Right lobe of liver (tissue), 6 donors: ENCODE measurements around the gene CENPU. TPM values are rescaled to one million over a fixed set of nuclear protein-coding genes. Genes with fewer than 3 reads are reported as not detected.

Experiments used
- ATAC-seq, 4 donors: fragments of 200-7000 bp; cut with Tn5 transposase; one replicate each; pipeline ENCODE4 v1.9.1; 2020; ENCODE audit warnings: mild to moderate bottlenecking in 4 of 4, moderate library complexity in 4 of 4
- DNase-seq, 3 donors: peaks; one replicate each; pipeline ENCODE4 v3.0.0-alpha.2; 2020
- H3K27ac ChIP-seq, 3 donors: fragments of 200-600 bp; one replicate each; pipeline ENCODE4 v1.8.0; 2022
- H3K27me3 ChIP-seq, 2 donors: fragments of 200-600 bp; one replicate each; pipeline ENCODE4 v1.8.0; 2022
- H3K36me3 ChIP-seq, 4 donors: fragments of 200-600 bp; sonication (generic) in 1 of 4; one replicate each; pipeline versions ENCODE4 v1.5.1 to v1.8.0; 2017 to 2022; ENCODE audit warnings: control low read depth in 1 of 4
- H3K4me1 ChIP-seq, 4 donors: fragments of 200-600 bp; sonication (generic) in 1 of 4; one replicate each; pipeline versions ENCODE4 v1.5.1 to v1.8.0; 2017 to 2022; ENCODE audit warnings: control low read depth in 1 of 4
- H3K4me3 ChIP-seq, 3 donors: fragments of 200-600 bp; one replicate each; pipeline ENCODE4 v1.8.0; 2022
- H3K9me3 ChIP-seq, 4 donors: fragments of 200-600 bp; sonication (generic) in 1 of 4; one replicate each; pipeline versions ENCODE4 v1.5.1 to v1.8.0; 2017 to 2022; ENCODE audit warnings: control low read depth in 1 of 4
- CTCF ChIP-seq, 4 donors: fragments of 200-600 bp in 3 of 4; fragments of 450-650 bp in 1 of 4; IDR thresholded peaks; one replicate each; pipeline versions ENCODE4 v1.5.1 to v1.8.0; 2016 to 2022; ENCODE audit warnings: antibody characterized with exemption in 4 of 4, mild to moderate bottlenecking in 2 of 4
- POLR2A ChIP-seq: fragments of 450-650 bp; IDR thresholded peaks from one replicate; pipeline ENCODE4 v1.6.1; 2017; ENCODE audit warnings: antibody characterized with exemption, mild to moderate bottlenecking
- WGBS: methylation state at CpG from one replicate; pipeline ENCODE4 v1.1.6; 2018; ENCODE audit warnings: low coverage, low lambda C conversion rate; ENCODE audit not compliant: insufficient coverage; ENCODE audit errors: missing lambda C conversion rate; 5-methylcytosine and 5-hydroxymethylcytosine counted together
- intact Hi-C, 2 donors: fragments of 100-400 bp; cut with DNase I; formaldehyde crosslinking; loops; one replicate each; pipeline versions ENCODE4 v1.11.2 to v1.14.1; 2022
- total RNA-seq, 6 experiments: library from RNA; depleted of rRNA in 2 of 6; stranded (reverse); fragments of >200 nt in 2 of 6; fragmentation: NEBNext Ultra II Directional in 3 of 6; extraction: Animal tissue kit (Norgen Biotek cat#: 25700) in 3 of 6; gene quantifications; one replicate each; pipeline versions ENCODE4 v1.1.0 to v1.2.4, GENCODE V29; 2016 to 2023
- donor health status: DM: no; HTN: yes; CAD: no.
- donor health status: DM: no; HTN: no; CAD: no.
- donor health status: DM: no; HTN: no; CAD: no.
- donor health status: DM: no; HTN: yes; CAD: no.
- donor health status: DM: no; HTN: yes; CAD: no.

CENPU gene
- total RNA-seq, 6 experiments from 2014 or later, result 0.84 to 10.0 (median 1.5) TPM

- 44% methylated on average over 6 of the region's 6 CpGs for WGBS
These were observed 862 bp upstream of the CENPU start for GRCh38 chr4:184734758-184735157.

GRCh38 chr4:184732126-184732525 is 1.8 kb downstream of the CENPU start:
- 64% methylated on average over 4 of the region's 4 CpGs for WGBS
- DNase-seq (no peak), ATAC-seq (no peak)
- Histone ChIP-seq H3K4me3 (no peak overlapping the region), H3K9me3 (no peaks in the 10 kb centered on the region), H3K4me1 (peaks cover 0 to 5% (median 1%) of the 10 kb centered on the region in 4 donors), H3K27ac (no peak overlapping the region), H3K27me3 (no peaks in the 10 kb centered on the region), H3K36me3 (no peaks in the 10 kb centered on the region)
- intact Hi-C loops, result no loop called here
- TF ChIP-seq POLR2A, result no peak
- TF ChIP-seq CTCF (IDR thresholded peaks at IDR 0.05), result no peak

More at GRCh38 chr4:184734758-184735157, 862 bp upstream of the CENPU start:
- ATAC-seq (no peak), DNase-seq (no peak)
- TF ChIP-seq CTCF (IDR thresholded peaks at IDR 0.05) (no peak), POLR2A (no peak)
- intact Hi-C loops, result no loop called here
- Histone ChIP-seq H3K27me3 (no peaks in the 10 kb centered on the region), H3K36me3 (no peaks in the 10 kb centered on the region), H3K4me3 (peak overlapping the region; percentile 84 to 95 (median 92)), H3K27ac (no peak overlapping the region), H3K9me3 (no peaks in the 10 kb centered on the region), H3K4me1 (peaks cover 0 to 5% (median 1%) of the 10 kb centered on the region in 4 donors)

GRCh38 chr4:184731056-184731455 is 2.8 kb downstream of the CENPU start:
- Histone ChIP-seq H3K27me3 (no peaks in the 10 kb centered on the region), H3K4me1 (peaks cover 0 to 5% (median 1%) of the 10 kb centered on the region in 4 donors), H3K36me3 (no peaks in the 10 kb centered on the region), H3K4me3 (no peak overlapping the region), H3K9me3 (no peaks in the 10 kb centered on the region), H3K27ac (no peak overlapping the region)
- WGBS, result 84% methylated on average over 6 of the region's 6 CpGs
- TF ChIP-seq POLR2A (no peak), CTCF (IDR thresholded peaks at IDR 0.05) (no peak)
- intact Hi-C loops, result no loop called here
- DNase-seq (no peak), ATAC-seq (no peak)

GRCh38 chr4:184729946-184730345 is 4.0 kb downstream of the CENPU start:
- Histone ChIP-seq H3K4me3 (no peak overlapping the region), H3K27me3 (no peaks in the 10 kb centered on the region), H3K4me1 (peaks cover 0 to 5% (median 1%) of the 10 kb centered on the region in 4 donors), H3K36me3 (no peaks in the 10 kb centered on the region), H3K9me3 (no peaks in the 10 kb centered on the region), H3K27ac (no peak overlapping the region)
- TF ChIP-seq POLR2A (no peak), CTCF (IDR thresholded peaks at IDR 0.05) (no peak)
- ATAC-seq (no peak), DNase-seq (no peak)
- 100% methylated on average over 2 of the region's 5 CpGs for WGBS
- intact Hi-C loops, result no loop called here

- no peaks in the 10 kb centered on the region for H3K27me3 ChIP-seq
- peaks cover 0 to 5% (median 0%) of the 10 kb centered on the region in 4 donors for H3K4me1 ChIP-seq
- H3K9me3 ChIP-seq, result no peaks in the 10 kb centered on the region
- no peak for TF ChIP-seq POLR2A
- TF ChIP-seq CTCF (IDR thresholded peaks at IDR 0.05), result no peak
- ATAC-seq (no peak), DNase-seq (no peak)
- no peak overlapping the region for H3K4me3 ChIP-seq
- WGBS, result 53% methylated on average over 2 of the region's 2 CpGs
- intact Hi-C loops, result no loop called here
- no peaks in the 10 kb centered on the region for H3K36me3 ChIP-seq
- H3K27ac ChIP-seq, result no peak overlapping the region
These were observed 5.0 kb downstream of the CENPU start for GRCh38 chr4:184728858-184729257.
